ENCODE data around the gene YIF1B.

- TF ChIP-seq CTCF (IDR thresholded peaks at IDR 0.05) (no peak), POLR2A (IDR thresholded peaks at IDR 0.05) (no peak)
Observed at GRCh38 chr19:38267761-38268483, 47.8 kb downstream of the YIF1B start.

Data from esophagus squamous epithelium (tissue), 4 donors.